ENCODE data around the gene FOXJ3.

Gene FOXJ3

DNA sequence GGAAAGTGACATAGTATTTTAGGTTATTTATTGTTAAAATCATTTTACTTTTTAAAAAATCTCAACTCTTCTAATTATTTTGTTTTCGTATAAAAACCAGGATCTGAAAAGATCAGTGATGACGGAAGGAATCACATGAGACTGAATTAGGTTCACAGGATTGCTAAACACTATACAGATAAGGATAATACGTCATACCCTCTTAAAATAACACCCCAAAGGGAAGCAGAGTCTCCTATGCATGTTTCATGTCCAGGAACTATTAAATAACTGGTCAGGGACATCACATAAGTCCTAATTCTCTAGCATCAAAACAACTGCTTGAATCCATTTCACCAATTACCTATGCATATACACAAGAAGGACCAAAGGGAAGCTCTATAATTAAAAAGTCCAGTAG, 84.9 kb downstream of the FOXJ3 start:
- no peak for DNase-seq (ENCODE audit: low read depth in 1 of 2, low spot score in 1 of 2)
- in situ Hi-C loops (cut with HindIII; ENCODE audit: low pct_unique_long_range_greater_than_20kb, low sequenced_read_pairs): no loop called here
- TF ChIP-seq JUND (IDR thresholded peaks at IDR 0.05; ENCODE audit: low read depth): no peak

DNA sequence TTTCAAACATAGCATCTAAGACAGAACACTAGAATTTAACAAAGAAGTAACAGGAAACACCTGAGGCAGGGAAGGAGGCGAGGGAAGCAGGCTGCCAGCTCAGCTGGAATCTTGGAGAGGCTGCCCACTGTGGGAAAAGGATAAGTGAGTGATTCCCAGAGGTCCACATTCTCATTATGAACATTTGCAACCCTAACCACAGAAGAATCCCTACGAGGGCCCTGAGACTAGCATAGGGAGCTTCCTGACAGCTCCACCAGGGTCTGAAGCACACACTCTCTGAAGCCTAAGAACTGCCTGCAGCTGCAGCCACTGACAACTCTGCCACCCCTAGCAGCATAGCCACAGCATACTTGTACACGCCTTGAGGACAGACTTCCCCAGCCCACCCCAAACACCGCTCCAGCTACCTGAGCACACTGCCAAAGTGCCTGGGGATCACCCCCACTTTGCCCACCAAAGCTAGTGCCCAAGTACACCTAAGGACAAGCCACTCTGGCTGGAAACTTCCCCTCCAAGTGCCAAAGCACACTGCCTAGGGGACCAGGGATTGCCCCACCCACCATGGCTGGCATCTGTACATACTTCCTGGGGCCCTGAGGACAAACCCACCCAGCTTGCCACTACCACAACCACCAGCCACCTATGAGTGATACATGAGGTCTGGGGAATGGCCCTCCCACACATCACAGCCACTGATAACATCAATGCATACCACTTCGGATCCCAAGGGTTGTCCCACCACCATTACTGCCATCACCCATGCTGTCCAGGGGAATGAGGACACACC, 93.9 kb downstream of the FOXJ3 start:
- in situ Hi-C loops (cut with HindIII; ENCODE audit: low pct_unique_long_range_greater_than_20kb, low sequenced_read_pairs): no loop called here
- no peak for TF ChIP-seq JUND (IDR thresholded peaks at IDR 0.05; ENCODE audit: low read depth)
- DNase-seq (ENCODE audit: low read depth in 1 of 2, low spot score in 1 of 2): peak in 1 of 2 experiments; percentile 19

DNA sequence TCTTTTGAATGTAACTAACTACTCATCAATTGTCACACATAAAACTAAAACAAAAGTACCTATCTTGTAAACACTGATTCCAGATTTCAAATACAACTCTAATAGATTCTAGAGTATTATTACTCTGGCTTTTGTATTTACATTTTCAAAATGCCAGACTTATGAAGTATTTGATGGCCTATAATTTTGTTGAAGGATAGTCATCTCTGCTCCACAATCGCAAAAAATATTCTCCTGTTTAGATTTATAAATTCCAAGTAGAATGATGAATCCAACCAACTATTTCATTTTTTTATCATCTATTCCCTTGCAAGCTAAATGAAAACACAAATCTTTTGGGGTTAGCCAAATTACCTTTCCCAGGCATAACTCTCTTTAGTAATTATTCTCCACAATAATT, 95.5 kb downstream of the FOXJ3 start:
- no peak for DNase-seq (ENCODE audit: low read depth in 1 of 2, low spot score in 1 of 2)
- TF ChIP-seq JUND (IDR thresholded peaks at IDR 0.05; ENCODE audit: low read depth): no peak
- in situ Hi-C loops (cut with HindIII; ENCODE audit: low pct_unique_long_range_greater_than_20kb, low sequenced_read_pairs): no loop called here

DNA sequence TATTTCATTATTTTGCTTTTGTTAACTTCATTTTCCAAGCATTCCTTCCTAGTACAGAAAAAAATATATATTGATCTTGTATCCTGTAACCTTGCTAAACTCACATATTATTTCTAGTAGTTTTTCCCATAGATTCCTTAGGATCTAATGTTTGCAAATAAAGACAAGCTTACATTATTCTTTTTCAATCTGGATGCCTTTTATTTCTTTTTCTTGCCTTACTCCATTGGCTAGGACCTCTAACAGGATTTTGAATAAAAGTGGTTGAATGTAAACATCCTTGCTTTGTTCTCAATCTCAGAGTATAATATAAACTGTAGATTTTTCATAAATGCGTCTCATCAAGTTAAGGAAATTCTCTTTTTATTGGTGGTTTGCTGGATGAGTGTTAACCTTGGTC, 96.0 kb downstream of the FOXJ3 start:
- in situ Hi-C loops (cut with HindIII; ENCODE audit: low pct_unique_long_range_greater_than_20kb, low sequenced_read_pairs): no loop called here

DNA sequence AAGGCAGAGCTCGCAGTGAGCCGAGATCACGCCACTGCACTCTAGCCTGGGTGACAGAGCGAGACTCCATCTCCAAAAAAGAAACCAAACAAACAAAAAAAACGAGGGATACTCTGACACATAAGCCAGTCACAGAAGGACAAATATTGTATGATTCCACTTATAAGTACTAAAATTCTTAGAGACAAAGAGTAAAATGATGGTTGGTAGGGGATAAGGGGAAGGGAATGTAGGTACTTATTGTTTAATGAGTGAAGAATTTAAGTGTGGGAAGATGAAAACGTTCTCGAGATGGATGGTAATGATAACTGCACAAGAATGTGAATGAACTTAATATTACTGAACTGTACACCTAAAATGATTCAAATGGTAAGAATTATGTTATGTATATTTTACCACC, 103.8 kb downstream of the FOXJ3 start:
- TF ChIP-seq JUND (IDR thresholded peaks at IDR 0.05; ENCODE audit: low read depth): no peak
- no peak for DNase-seq (ENCODE audit: low read depth in 1 of 2, low spot score in 1 of 2)
- in situ Hi-C loops (cut with HindIII; ENCODE audit: low pct_unique_long_range_greater_than_20kb, low sequenced_read_pairs): no loop called here

More for the DNA sequence above, 96.0 kb downstream of the FOXJ3 start:
- DNase-seq (ENCODE audit: low read depth in 1 of 2, low spot score in 1 of 2): no peak
- TF ChIP-seq JUND (IDR thresholded peaks at IDR 0.05; ENCODE audit: low read depth): no peak

DNA sequence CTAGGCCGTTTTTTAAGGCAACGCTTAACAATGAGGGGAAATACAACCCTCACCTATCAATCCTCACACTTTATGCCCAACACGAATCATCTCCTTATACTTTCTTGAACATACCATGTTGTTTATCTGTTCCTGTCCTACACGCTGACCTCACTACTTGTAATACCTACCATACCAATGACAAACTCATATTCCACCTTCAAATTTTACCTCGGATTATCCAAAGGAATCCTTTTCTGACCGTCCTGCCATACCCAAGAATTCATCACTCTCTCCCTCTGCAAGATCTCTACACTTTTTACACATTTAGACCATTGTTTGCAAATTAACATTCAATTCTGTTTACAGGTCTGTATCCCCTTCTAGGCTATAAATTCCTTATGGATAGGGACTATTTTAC, 106.1 kb downstream of the FOXJ3 start:
- TF ChIP-seq JUND (IDR thresholded peaks at IDR 0.05; ENCODE audit: low read depth): no peak
- no peak for DNase-seq (ENCODE audit: low read depth in 1 of 2, low spot score in 1 of 2)
- in situ Hi-C loops (cut with HindIII; ENCODE audit: low pct_unique_long_range_greater_than_20kb, low sequenced_read_pairs): no loop called here

DNA sequence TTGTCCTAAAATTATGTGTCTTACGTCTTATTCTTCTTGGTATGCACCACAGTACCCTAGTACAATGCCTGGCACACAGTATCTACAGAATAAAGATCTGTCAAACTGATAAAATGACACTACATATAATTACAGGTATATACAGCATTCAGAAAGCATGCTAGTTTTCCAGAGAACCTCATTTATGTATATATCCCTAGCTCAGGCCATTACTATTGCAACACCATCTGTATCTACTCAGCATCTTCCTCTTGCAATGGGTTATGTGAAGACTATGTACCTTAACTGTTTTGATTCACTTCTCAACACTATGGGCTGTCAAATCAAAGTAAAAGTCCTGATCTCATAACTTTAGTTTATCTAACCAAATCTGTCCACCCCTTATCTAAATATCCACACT, 112.0 kb downstream of the FOXJ3 start:
- no peak for DNase-seq (ENCODE audit: low read depth in 1 of 2, low spot score in 1 of 2)
- in situ Hi-C loops (cut with HindIII; ENCODE audit: low pct_unique_long_range_greater_than_20kb, low sequenced_read_pairs): no loop called here
- no peak for TF ChIP-seq JUND (IDR thresholded peaks at IDR 0.05; ENCODE audit: low read depth)

DNA sequence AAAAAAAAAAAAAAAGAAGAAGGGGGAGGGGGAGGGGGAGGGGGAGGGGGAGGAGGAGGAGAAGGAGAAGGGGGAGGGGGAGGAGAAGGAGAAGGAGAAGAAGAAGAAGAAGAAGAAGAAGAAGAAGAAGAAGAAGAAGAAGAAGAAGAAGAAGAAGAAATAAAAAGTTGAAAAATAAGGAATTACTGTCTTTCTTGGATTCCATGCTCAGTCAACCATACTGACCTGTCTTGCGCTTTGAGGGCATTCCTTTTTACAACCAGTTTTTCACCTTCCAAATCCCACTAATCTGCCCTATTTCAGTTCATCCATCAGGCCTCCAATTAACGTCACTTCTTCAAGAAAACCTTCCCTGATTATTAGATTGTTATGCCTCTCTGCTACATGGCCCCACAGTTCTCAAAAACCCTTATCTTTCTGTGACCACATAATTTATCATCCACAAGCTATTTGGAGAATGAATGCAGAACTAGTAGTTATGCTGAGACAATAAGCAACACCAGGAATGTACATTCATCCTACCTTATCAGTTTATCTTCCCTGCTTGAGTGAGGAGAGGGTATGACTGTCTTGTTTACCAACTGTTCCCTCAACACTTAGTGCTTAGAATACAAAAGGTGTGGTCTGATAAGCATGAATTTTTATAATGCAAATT, 113.0 kb downstream of the FOXJ3 start:
- no peak for DNase-seq (ENCODE audit: low read depth in 1 of 2, low spot score in 1 of 2)
- in situ Hi-C loops (cut with HindIII; ENCODE audit: low pct_unique_long_range_greater_than_20kb, low sequenced_read_pairs): no loop called here
- no peak for TF ChIP-seq JUND (IDR thresholded peaks at IDR 0.05; ENCODE audit: low read depth)

DNA sequence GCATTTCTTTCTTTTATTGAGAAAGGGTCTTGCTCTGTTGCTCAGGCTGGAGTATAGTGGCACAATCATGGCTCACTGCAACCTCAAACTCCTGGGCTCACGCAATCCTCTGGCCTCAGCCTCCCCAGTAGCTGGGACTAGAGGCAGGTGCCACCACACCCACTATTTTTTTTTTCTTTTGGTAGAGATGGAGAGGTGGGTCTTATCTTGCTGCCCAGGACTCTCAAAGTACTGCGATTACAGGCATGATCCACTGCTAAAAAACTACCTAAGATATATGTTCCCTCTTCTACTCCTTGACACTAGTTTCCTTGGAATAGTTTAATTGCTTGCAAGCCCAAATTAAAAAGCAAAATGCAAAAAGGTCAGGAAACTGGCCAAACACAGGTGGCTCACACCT, 113.6 kb downstream of the FOXJ3 start:
- in situ Hi-C loops (cut with HindIII; ENCODE audit: low pct_unique_long_range_greater_than_20kb, low sequenced_read_pairs): no loop called here
- TF ChIP-seq JUND (IDR thresholded peaks at IDR 0.05; ENCODE audit: low read depth): no peak
- no peak for DNase-seq (ENCODE audit: low read depth in 1 of 2, low spot score in 1 of 2)

DNA sequence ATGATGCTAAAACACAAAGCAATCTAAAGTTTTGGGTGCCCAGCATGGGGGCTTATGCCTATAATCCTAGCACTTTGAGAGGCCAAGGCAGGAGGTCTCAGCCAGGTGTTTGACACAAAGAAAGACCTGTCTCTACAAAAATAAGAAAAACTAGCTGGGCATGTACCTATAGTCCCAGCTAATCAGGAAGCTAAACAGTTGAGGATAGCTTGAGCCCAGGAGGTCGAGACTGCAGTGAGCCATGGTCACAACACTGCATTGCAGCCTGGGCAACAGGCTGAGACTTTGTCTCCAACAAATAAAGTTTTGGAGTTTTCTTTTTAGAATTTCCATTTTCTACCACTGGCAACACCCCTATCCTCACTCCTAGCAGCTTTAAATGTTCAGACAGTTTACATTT, 115.4 kb downstream of the FOXJ3 start:
- DNase-seq (ENCODE audit: low read depth in 1 of 2, low spot score in 1 of 2): no peak
- TF ChIP-seq JUND (IDR thresholded peaks at IDR 0.05; ENCODE audit: low read depth): no peak
- in situ Hi-C loops (cut with HindIII; ENCODE audit: low pct_unique_long_range_greater_than_20kb, low sequenced_read_pairs): no loop called here

DNA sequence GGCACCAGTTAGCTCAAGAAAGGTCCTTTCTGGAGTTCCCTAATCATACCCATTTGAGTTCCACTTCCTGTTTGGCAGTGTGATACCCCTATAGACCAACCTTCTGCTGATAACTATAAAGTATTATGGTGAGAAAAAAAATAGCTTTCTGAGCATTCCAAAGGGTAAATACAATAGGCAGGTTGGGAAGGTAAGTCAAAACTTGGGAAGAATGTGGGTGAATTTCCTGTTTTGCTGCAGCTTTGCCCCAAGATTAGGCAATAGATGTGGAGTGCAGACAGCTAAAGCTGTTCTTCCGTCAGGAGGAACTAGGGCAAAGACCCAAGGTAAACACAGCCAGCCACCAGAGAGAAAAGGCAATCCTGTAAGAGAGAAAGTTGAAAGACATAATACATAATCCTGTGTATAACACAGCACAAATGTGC, 120.6 kb downstream of the FOXJ3 start:
- DNase-seq (ENCODE audit: low read depth in 1 of 2, low spot score in 1 of 2): peak; percentile 6 to 46
- no peak for TF ChIP-seq JUND (IDR thresholded peaks at IDR 0.05; ENCODE audit: low read depth)
- in situ Hi-C loops (cut with HindIII; ENCODE audit: low pct_unique_long_range_greater_than_20kb, low sequenced_read_pairs): no loop called here

DNA sequence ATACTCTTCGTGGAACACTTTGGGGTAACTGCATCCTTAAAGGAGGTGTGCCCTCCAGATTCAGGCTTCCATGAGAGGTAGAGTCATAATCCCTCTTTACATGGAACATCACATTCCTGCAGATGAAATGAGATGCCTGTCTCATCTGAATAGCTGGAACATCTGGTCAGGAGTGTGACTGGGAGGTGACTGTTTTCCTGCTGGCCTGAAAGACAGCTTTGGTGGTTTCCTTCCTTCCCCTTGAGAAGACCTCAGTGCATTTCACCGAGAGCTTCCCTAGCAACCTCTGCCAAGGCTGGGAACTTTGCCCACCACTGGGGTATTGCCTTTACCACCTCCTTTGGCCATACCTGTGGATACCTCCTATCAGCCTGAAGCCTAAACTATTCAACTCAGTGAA, 123.8 kb downstream of the FOXJ3 start:
- no peak for TF ChIP-seq JUND (IDR thresholded peaks at IDR 0.05; ENCODE audit: low read depth)
- in situ Hi-C loops (cut with HindIII; ENCODE audit: low pct_unique_long_range_greater_than_20kb, low sequenced_read_pairs): no loop called here
- no peak for DNase-seq (ENCODE audit: low read depth in 1 of 2, low spot score in 1 of 2)

DNA sequence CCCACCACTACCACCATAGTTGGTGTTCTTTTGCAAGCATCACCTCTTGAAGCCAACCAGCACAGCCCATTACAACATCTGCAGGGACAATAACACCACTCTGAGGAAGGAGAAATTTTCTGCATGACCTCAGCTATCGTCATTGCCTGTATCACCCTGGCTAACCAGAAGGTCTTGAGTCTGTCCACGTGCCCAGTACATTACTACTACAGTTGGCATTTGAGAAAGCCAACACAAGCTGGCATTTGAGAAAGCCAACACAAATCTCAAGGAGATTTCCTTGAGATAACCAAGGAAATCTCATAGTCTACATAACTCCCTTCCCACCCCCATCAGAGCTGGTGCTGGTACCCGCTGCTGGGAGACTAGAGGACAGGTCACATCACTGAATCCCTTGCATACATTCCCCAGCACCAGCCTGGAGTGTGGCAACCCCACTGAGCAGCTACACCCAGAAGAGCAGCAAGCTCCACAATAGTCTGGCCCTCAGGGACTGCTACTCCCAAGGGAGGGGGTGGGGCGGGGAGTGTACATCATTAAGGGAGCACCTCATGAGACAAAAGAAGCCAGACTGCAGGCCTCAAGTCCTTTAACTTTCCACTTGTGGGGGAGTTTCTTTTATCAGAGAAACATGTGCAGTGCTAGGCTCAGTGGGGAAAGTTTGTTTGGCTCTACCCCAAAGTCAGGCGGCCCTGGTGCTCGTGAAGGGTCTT, 124.5 kb downstream of the FOXJ3 start:
- no peak for TF ChIP-seq JUND (IDR thresholded peaks at IDR 0.05; ENCODE audit: low read depth)
- in situ Hi-C loops (cut with HindIII; ENCODE audit: low pct_unique_long_range_greater_than_20kb, low sequenced_read_pairs): no loop called here
- no peak for DNase-seq (ENCODE audit: low read depth in 1 of 2, low spot score in 1 of 2)

All from T47D (cell line).